Measurements from ENCODE around the gene SHMT2. TPM values are rescaled to one million over a fixed set of nuclear protein-coding genes. Genes with fewer than 3 reads are reported as not detected.
A peak's percentile ranks its signal among the peaks of the same experiment; 100 is the strongest.

Gene SHMT2
- total and polyA plus RNA-seq, 2 donors (not counting 1 experiment from before 2014, with no cell fraction given) = 154 to 380 TPM

DNA sequence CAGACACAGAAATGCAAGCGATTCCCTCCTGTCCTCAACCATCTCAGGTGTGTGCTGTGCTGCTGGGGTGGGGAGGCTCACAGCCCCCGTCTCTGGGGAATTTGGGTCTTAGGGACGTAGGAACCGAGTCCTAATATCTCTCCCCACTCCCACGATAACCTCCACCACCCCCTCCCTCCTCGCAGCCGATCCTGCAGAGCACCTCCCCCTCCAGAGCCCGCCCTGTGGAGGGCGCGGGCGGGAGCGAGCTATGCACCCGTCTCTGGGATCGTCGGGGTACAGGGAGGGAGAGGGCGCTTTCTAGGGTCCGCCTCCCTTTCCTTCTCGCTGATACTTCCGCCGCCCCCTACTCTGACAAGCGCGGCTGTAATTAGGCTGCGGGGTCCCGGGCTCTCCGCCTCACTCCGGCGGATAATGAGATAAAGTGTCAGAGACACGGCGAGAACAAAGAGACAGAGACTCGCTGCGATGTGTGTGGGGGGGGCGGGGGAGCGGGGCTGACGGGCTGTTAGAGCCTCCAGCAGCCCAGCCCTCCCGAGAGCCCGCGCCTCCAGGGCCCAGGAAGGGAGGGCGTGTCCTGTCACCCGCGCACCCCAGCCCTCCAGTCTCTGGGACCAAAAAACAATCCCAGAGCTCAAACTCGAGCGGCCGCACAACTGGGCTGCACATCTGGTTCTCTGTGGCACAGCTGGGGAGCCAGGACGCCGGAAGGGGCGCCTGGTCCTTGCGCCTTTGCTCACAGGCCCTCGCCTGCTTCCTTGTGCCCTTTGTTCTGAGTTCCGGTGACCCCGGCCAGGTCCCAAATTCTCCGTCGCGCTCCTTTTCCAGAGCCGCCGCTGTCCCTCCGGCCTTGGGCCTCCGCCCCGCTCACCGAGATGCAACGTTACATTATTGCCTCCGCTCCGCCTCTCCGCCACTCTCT is 8.7 kb downstream of the SHMT2 start:
- Histone ChIP-seq H2AFZ (ENCODE audit: low read length) (peak overlapping the region; percentile 60), H3K4me1 (ENCODE audit: control insufficient read depth, extremely low read depth, insufficient read depth, low read length) (peaks cover 45% of the 10 kb centered on the region)
- TF ChIP-seq, protein P1, sequence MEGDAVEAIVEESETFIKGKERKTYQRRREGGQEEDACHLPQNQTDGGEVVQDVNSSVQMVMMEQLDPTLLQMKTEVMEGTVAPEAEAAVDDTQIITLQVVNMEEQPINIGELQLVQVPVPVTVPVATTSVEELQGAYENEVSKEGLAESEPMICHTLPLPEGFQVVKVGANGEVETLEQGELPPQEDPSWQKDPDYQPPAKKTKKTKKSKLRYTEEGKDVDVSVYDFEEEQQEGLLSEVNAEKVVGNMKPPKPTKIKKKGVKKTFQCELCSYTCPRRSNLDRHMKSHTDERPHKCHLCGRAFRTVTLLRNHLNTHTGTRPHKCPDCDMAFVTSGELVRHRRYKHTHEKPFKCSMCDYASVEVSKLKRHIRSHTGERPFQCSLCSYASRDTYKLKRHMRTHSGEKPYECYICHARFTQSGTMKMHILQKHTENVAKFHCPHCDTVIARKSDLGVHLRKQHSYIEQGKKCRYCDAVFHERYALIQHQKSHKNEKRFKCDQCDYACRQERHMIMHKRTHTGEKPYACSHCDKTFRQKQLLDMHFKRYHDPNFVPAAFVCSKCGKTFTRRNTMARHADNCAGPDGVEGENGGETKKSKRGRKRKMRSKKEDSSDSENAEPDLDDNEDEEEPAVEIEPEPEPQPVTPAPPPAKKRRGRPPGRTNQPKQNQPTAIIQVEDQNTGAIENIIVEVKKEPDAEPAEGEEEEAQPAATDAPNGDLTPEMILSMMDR (conservative IDR thresholded peaks at IDR 0.05 in 1 of 2, IDR thresholded peaks at IDR 0.05 in 1 of 2; ENCODE audit: low read depth in 1 of 2, low read length in 2 of 2) = no peak
- TF ChIP-seq EZH2 (IDR thresholded peaks at IDR 0.05; ENCODE audit: low read length, missing control alignments) = no peak

DNA sequence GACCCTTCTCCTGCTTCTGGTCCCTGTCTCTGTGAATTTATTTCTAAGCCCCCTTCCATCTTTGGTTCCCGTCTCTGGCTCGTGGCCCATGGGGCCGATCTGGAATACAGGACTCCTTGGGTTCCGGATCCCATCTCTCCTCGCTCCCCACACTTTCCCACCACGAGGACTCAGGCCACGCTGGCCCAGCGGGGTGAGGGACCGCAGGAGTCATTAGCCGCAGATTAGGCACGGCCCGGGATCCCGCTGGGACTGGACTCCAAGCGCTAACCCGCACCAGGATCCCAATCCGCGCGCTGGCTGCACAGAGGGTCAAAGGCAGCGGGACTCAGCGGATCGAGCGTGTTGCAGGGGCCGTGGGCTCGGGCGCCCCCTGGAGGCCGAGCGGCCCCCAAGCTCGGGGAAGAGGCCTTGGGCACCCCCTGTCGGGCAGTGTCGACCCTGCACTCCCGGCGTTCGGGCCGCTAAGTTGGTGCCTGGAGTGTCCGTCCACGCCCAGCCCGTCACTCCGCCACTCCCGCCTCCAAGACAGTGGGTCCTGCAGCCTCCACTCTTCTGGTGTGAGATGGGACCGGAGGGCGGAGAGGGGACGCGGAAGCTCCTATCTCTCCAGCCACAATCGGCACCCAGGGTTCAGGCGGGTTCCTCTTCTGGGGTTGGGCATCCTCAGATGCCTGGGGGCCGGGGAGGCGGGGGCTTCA is 9.5 kb downstream of the SHMT2 start:
- TF ChIP-seq EZH2 (IDR thresholded peaks at IDR 0.05; ENCODE audit: low read length, missing control alignments) = no peak
- TF ChIP-seq, protein P1 (conservative IDR thresholded peaks at IDR 0.05 in 1 of 2, IDR thresholded peaks at IDR 0.05 in 1 of 2; ENCODE audit: low read depth in 1 of 2, low read length in 2 of 2) = peak; percentile 100
- H2AFZ ChIP-seq (ENCODE audit: low read length) = peak overlapping the region; percentile 60
- peak overlapping the region; percentile 33 to 77 (median 64) for H3K4me3 ChIP-seq (replicated peaks in 1 of 4; ENCODE audit: control extremely low read depth in 1 of 4, insufficient read depth in 1 of 4, low read depth in 3 of 4, low read length in 4 of 4)
- DNase-seq (ENCODE audit: low read depth in 2 of 2) = peak; percentile 67 to 89
- H3K4me1 ChIP-seq (ENCODE audit: control insufficient read depth, extremely low read depth, insufficient read depth, low read length) = peaks cover 40% of the 10 kb centered on the region
- peak overlapping the region; percentile 94 for H3K4me2 ChIP-seq (ENCODE audit: extremely low read depth, insufficient read depth, low read length)
- no peaks in the 10 kb centered on the region for H3K79me2 ChIP-seq (ENCODE audit: control insufficient read depth, insufficient read depth, low read length)
- peaks cover 6% of the 10 kb centered on the region for H3K36me3 ChIP-seq (ENCODE audit: control insufficient read depth, insufficient read depth, low read length)
- no peaks in the 10 kb centered on the region for H4K20me1 ChIP-seq (ENCODE audit: control insufficient read depth, extremely low read depth, insufficient read depth, low read length)
- H3K27me3 ChIP-seq (ENCODE audit: control insufficient read depth, insufficient read depth, low read length) = peaks cover 16% of the 10 kb centered on the region
- H3K27ac ChIP-seq (ENCODE audit: insufficient read depth, low read length) = no peak overlapping the region
- H3K9ac ChIP-seq (ENCODE audit: insufficient read depth, low read length) = peak overlapping the region; percentile 10
- no peaks in the 10 kb centered on the region for H3K9me3 ChIP-seq (ENCODE audit: control insufficient read depth, insufficient read depth, low read depth, low read length)

More for the DNA sequence above, 8.7 kb downstream of the SHMT2 start:
- Histone ChIP-seq H3K27ac (ENCODE audit: insufficient read depth, low read length) (no peak overlapping the region), H3K27me3 (ENCODE audit: control insufficient read depth, insufficient read depth, low read length) (peaks cover 16% of the 10 kb centered on the region), H3K79me2 (ENCODE audit: control insufficient read depth, insufficient read depth, low read length) (no peaks in the 10 kb centered on the region), H3K9ac (ENCODE audit: insufficient read depth, low read length) (no peak overlapping the region), H3K9me3 (ENCODE audit: control insufficient read depth, insufficient read depth, low read depth, low read length) (no peaks in the 10 kb centered on the region), H3K4me2 (ENCODE audit: extremely low read depth, insufficient read depth, low read length) (peak overlapping the region; percentile 79), H4K20me1 (ENCODE audit: control insufficient read depth, extremely low read depth, insufficient read depth, low read length) (no peaks in the 10 kb centered on the region), H3K4me3 (replicated peaks in 1 of 4; ENCODE audit: control extremely low read depth in 1 of 4, insufficient read depth in 1 of 4, low read depth in 3 of 4, low read length in 4 of 4) (peak overlapping the region; percentile 12 to 54 (median 28)), H3K36me3 (ENCODE audit: control insufficient read depth, insufficient read depth, low read length) (peaks cover 13% of the 10 kb centered on the region)
- DNase-seq (ENCODE audit: low read depth in 2 of 2) = peak in 1 of 2 donors; percentile 23

DNA sequence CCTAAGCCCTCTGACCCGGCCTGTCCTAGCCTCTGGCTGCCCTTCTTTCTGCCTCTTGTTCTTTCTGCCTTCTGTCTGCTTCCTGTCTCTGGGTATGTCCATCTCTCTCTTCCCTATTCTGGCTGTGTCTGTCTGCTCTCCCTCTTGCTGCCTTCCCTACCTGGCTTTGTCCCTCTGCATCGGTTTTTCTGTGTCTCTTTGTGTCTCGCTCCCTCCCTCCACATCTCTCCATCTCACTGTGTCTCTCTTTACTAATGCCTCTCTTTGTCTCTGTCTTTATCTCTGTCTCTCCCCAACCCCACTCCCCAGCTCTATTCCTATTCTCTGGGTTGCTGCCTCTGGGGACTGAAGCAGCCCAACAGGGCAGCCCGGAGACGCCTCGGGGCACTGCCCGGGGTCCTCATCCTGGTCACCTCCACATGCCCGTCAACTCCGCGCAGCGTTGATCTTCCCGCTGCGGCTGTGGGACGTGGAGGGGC is 10.1 kb downstream of the SHMT2 start:
- Histone ChIP-seq H3K4me2 (ENCODE audit: extremely low read depth, insufficient read depth, low read length) (peak overlapping the region; percentile 94), H3K4me1 (ENCODE audit: control insufficient read depth, extremely low read depth, insufficient read depth, low read length) (peaks cover 35% of the 10 kb centered on the region), H3K79me2 (ENCODE audit: control insufficient read depth, insufficient read depth, low read length) (no peaks in the 10 kb centered on the region), H3K9ac (ENCODE audit: insufficient read depth, low read length) (peak overlapping the region; percentile 60), H3K4me3 (replicated peaks in 1 of 4; ENCODE audit: control extremely low read depth in 1 of 4, insufficient read depth in 1 of 4, low read depth in 3 of 4, low read length in 4 of 4) (peak overlapping the region; percentile 33 to 77 (median 64)), H4K20me1 (ENCODE audit: control insufficient read depth, extremely low read depth, insufficient read depth, low read length) (no peaks in the 10 kb centered on the region), H3K9me3 (ENCODE audit: control insufficient read depth, insufficient read depth, low read depth, low read length) (no peaks in the 10 kb centered on the region), H3K27ac (ENCODE audit: insufficient read depth, low read length) (no peak overlapping the region), H3K36me3 (ENCODE audit: control insufficient read depth, insufficient read depth, low read length) (peaks cover 4% of the 10 kb centered on the region), H3K27me3 (ENCODE audit: control insufficient read depth, insufficient read depth, low read length) (peaks cover 16% of the 10 kb centered on the region), H2AFZ (ENCODE audit: low read length) (no peak overlapping the region)
- DNase-seq (ENCODE audit: low read depth in 2 of 2) = peak in 1 of 2 donors; percentile 23
- no peak for TF ChIP-seq EZH2 (IDR thresholded peaks at IDR 0.05; ENCODE audit: low read length, missing control alignments)
